Fibroblast of peridontal ligament (primary cell): ENCODE measurements around the gene KMT2A.
"Not testable (repeated sequence)": the region's sequence is repeated elsewhere in the genome, so short reads cannot be mapped to it uniquely, and the experiment has no call there.

Experiments used
- DNase-seq: peaks from one replicate; pipeline ENCODE4 v3.0.0-alpha.2; 2010; ENCODE audit errors: extremely low read depth

Gene KMT2A

DNA sequence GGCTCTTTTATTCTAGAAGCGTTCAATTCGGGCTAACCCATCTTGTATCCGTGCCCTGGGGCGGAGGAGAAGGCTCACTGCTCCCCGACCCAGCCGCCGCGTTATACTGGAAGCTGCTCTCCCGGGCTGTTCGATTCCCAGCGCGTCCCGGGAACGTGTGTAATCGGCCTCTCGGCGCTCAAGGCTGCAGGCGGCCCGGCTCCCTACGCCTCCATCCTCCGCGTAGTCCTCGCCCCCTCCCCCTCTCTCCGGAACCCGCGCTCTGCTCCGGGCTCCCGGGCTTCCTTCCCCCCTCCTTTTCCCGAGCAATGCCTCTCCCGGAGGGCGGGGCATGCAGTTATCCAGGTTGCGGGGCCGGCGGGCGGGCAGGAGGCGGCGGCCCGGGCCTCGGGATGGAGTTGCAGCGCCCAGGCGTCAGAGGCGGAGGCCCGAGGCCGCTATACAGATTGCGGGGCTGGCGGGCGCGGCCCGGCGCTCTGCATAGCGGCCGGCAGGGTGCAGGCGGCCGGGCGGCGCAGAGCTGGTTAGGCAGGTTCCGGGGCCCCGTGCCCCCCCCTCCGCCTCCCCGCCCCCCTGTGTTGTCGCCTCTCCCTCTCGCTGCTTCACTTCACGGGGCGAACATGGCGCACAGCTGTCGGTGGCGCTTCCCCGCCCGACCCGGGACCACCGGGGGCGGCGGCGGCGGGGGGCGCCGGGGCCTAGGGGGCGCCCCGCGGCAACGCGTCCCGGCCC is at the start of gene KMT2A:
KMT2A (plus strand) TSS at position 600 of the 732 bp plus-strand sequence; CDS start at position 621, 21 bp downstream.
- DNase-seq = peak; percentile 94

GRCh38 chr11:118396097-118396501 is 40.2 kb upstream of the KMT2A start:
- no peak for DNase-seq

DNA sequence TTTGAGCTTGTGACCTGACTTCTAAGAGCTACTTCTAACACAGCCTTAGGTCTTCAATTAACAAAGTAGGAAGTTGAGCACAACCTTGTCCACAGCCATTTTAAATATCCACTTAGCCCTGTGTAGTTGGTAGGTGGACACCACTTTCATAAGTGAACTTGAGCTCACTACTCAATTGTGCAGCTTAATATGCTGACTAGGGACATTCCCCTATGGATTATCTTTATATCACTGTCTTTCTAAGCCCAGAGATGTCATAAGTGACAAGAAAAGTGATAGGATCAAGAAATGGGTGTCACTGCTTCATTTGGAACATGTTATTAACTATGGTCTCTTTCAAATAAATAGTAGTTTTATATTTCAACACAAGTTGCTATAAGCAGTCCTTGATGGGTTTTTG is 38.8 kb upstream of the KMT2A start:
- no peak for DNase-seq

DNA sequence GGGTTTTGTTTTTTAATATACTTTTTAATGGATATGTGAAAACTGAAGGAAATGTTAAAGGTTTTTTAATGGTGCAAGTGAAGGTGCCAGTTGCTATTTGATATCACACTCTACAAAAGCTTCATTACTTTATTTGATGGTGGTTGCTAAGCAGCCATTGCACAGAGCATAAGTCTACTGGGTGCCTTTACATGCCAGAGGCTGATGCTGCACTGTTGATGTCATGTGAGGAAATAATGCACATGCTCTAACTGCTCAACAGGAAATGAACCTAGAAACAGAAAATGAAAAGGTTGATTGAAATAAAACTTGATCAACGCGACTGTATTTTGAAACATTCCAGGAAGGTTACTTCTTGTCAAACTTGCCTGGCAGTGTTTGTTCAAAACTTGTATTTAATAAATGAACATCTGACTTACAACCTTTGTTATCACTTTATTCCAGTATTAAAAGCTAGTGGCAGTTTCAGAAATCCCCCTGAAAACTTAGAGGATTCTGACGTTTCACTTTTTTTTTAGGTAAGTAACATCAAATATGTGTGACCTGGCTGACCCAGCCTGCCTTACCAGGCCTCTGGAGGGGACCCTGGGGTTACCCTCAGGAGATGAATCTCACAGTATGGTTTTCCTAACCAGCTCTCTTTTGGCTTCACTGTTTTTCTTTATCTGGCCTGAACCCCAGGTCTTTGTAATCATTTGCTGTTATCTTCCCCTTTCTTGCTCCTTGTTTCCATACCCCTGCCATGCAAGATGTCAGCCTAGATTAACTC is 37.3 kb upstream of the KMT2A start:
- DNase-seq = peak; percentile 9

DNA sequence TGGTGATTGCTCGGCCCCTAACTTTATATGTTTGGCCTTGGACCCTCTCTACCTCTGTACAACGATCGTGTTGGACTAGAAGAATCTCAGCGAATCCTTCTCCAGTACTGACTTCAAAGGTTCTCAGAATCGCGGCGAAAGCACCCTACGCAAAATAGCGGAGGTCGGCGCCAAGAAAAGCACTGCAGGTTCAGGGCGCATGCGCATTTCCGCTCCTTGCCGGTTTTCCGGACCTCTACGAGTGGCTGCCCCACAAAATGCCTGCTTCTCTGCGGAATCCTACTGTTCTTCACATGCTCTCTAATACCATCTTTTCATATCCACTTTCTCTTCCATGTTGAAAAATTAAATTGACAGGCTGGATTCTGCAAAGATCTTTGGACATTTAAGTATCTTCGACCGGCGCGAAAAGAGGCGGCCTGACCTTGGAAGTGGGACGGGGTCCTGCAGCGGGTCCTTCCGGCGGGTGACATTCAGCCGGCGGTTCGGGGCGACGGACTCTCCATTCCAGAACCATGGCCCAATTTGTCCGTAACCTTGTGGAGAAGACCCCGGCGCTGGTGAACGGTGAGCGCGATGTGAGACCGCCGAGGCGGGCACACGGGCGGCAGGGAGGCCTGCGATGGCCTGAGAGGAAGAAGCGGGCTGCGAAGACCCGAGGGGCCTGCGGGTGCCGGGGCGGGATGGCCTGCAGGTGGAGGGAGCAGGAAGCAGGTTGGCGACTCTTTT is 35.0 kb upstream of the KMT2A start, which contains the start of gene ATP5MG:
ATP5MG (plus strand) TSS at position 456 of the 729 bp plus-strand sequence; CDS start at position 516, 60 bp downstream.
- DNase-seq = peak; percentile 91

DNA sequence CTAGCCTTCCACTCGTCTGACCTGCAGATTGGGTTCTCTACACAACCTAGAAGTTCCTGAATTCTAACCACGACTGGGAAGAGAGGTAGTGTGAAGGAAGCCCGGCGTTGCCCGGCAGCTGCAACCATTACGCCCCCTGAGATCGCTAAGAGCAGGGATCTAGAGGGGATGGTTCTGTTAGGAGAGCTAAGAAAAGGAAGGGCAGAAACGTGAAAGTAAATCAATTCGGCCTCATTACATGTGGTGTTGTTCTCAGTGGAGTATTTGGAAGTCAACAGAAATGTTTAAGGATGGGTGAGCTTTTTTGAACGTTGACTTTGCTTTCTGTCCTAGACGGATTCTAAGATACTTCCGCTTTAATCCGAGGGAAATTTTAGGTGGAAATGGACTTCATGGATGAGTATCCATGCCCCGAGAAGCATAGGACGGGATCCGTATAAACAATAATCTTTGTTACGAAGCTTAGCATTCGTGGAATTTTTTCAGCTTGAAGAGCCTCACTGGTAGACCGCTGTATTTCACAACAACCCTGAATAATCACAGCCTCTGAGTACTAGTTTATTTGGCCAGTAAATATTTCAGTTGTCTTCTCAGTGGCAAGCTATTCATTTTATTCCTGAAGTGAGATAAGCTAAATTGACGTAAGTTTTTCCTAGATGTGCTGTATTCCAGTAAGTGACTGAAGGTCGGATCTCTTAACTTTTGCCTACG is 34.3 kb upstream of the KMT2A start:
- DNase-seq = peak; percentile 91

DNA sequence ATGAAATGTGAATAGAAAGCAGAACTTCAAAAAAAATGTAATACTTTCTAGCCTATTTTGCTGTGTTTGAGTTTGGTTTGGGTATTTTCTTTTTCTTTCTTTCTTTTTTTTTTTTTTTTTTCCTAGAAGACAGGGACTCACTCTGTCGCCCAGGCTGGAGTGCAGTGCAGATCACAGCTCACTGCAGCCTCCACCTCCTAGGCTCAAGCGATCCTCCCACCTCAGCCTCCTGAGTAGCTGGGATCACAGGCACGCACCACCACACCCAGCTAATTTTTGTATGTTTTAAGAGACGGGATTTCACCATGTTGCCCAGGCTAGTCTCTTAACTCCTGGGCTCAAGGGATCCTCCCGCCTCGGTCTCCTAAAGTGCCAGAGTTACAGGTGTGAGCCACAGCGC is 33.7 kb upstream of the KMT2A start:
- DNase-seq = not testable (repeated sequence)

- DNase-seq = peak; percentile 57
Observed at GRCh38 chr11:118406599-118407166, 29.6 kb upstream of the KMT2A start.

GRCh38 chr11:118410055-118410745 is 26.1 kb upstream of the KMT2A start:
- no peak for DNase-seq

DNA sequence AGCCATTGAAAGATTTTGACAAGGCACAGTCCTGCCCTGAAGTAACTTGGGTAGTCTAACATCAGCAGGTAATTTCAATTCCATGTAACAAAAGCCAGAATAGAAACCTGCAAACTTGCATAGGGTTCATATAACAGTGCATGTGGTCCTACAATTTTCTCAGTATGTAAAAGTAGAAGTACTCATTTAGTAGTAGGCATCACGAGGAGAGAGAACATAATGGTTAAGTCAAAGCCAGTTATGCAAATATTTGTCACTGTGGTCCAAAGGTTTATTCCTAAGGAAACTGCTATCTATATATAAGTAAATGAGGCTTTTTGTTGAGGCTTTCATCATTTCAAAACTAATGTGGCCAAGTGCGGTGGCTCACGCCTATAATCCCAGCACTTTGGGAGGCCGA is 24.8 kb upstream of the KMT2A start:
- DNase-seq = no peak

DNA sequence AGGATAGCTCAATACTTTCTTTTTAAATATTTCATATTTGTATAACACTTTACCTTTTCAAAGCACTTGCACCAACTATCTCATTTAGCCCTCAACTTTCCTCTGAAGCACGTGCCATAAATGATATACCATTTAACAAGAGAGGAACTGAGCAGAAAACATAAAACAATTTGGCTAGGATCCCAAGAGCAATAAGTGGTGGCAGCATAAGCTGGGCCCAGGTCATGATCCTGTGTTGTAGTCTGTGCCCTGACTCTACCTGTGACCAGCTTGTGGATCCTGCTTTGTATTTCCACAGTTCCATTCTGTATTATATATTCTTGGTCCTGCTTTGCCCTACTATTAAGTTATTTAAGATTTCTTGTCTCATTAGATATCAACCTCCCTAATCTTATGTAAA is 23.4 kb upstream of the KMT2A start:
- DNase-seq = no peak

DNA sequence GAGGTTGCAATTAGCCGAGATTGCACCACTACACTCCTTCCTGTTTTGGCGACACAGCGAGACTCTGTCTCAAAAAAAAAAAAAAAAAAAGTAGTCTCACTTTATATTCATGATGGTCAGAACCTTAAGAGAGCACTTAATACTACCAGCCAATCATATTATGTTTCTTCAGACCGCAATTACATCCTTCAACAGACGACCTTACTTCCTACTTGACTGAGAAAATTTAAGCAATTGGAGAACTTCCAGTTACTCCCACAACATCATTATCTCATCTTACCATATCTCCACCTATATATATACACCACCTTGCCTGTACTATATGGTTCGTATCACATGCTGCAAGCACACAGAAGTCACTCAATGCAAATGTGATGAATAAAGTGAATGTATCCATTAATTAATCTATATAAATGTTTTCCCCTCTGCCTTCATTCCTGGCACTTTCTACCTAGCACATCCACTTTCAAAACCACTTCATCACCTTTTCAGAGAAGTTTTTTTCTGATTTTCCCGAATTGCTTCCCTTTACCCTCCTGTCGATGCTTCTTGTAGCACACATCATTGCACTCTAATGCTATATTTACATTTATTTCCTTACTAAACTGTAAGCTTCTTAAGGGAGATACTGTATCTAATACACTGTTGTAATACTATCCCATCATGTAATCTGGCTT is 21.1 kb upstream of the KMT2A start:
- no peak for DNase-seq

DNA sequence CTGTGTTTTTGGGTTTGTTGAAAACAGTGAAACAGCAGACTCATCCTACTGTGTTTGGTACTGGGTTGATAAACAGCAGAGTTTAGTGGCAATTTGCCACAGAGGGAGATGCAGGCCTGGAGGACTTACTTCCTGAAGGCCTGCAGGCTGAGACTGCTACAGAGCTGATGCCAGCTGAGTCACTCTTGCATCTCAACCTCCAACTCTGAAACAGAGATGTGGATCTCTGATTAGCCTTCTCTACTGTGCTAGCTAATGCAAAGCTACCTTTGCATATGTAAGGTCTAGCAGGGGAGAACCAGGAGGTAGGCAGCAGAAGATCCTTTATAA is 20.6 kb upstream of the KMT2A start:
- peak; percentile 94 for DNase-seq

GRCh38 chr11:118416900-118417299 is 19.4 kb upstream of the KMT2A start:
- DNase-seq = not testable (repeated sequence)

GRCh38 chr11:118417801-118418200 is 18.5 kb upstream of the KMT2A start:
- DNase-seq = no peak

DNA sequence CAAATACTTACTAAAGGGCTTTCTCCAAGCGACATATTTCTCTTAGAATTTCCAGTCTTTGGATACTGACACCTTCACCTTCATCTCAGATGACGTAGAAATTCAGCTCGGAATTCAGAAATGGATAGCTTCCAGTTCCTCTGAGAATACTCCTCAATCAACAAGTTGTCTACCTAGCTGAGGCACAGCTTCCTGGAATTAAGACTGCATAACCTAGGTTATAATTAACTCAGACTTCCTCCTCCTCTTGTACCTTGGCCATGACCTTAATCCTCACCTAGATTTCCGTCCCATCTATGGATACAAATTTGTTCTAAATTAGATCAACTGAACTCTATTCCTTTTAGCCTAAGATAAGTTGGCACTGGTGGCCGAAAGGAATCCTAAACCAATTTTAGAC is 17.5 kb upstream of the KMT2A start:
- no peak for DNase-seq

DNA sequence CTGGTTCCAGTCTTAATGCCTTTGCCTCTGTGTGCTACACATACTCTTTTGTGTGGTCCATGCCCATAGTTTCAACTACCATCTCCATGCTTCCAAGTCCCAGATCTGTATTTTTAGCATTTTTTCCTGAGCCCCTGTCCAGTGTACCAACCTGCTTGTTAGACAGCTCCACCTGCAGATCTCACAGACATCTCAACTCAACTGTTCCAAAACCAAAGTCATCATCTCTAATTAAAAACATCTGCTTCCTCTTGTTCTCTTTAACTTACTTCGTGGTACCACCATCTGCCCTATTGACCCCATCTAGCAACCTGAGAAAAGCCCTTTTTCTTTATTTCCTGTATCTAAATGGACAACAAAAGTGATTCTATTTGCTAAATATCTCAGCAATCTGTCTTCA is 8.6 kb upstream of the KMT2A start:
- DNase-seq = no peak

GRCh38 chr11:118430956-118431355 is 5.3 kb upstream of the KMT2A start:
- no peak for DNase-seq

DNA sequence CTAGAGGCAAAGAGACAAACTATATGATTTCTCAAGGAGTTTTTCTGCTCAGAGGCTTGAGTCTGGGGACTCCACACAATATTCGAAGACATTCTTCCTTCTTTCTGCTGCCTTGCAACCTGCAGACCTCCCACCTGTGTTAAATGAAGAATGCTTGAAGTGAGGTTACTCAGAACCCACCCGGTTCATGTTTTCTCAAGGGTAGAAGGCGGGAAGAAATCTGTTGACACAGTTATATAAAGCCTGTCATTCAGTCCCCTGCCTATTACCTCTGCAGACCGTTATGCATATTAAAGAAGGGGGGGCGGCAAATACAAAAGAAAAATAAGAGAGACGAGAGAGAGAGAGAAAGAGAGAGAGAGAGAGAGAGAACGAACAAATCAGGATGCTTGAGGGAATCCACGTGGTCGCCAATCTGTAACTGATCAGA is 2.2 kb upstream of the KMT2A start:
- DNase-seq = peak; percentile 69

DNA sequence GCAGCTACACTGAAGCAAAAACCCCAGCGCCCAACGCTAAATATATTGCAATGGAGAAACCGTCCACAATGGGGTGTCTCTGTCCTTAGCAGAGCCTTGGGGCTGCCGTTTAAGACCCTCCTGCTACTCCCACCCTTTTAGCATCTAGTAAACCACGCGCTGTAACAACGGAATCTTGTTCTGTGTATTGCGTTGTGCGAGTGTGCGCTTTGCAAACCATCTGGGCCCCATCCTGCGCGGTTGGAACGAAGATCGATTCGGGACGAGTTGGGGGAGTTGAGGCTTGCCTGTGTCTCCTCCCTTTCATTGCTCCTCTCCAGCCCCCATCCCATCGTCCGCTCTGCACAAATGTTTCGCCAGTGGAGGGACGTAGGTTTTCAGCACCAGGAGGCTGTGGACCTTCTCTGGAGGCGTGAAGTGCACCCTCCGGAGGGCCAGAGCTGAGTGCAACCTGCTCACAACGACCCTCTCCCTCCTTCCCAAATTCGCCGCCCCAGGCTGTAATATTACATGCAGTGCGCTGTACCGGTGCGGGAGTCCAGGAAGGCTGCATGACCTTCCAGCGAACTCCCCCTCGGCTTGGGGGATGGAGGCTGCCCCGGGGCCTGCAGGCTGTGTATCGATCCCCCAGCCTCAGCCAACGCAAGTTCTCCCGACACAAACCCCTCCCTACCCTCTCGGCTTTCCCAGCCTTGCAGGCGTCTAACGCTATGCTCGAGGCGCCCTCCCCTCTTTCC is 1.6 kb upstream of the KMT2A start:
- peak; percentile 33 for DNase-seq
